D721Med (cell line): ENCODE results near the gene OGN.
A peak's percentile ranks its signal among the peaks of the same experiment; 100 is the strongest.

Source experiments
- DNase-seq: peaks from one replicate; pipeline ENCODE4 v3.0.0; 2011; ENCODE audit warnings: low spot score; ENCODE audit not compliant: insufficient read length
- FAIRE-seq: peaks from 2 replicates; lab custom pipeline; 2011; peaks lifted over from hg19 to GRCh38; lab: Jason Lieb, UNC
- TF ChIP-seq, protein P1 (sequence below): IDR thresholded peaks from 2 replicates; pipeline ENCODE4 v1.5.1; 2012; ENCODE audit warnings: mild to moderate bottlenecking, control low read depth; ENCODE audit not compliant: insufficient read depth; ENCODE audit errors: missing control alignments

The OGN gene

DNA sequence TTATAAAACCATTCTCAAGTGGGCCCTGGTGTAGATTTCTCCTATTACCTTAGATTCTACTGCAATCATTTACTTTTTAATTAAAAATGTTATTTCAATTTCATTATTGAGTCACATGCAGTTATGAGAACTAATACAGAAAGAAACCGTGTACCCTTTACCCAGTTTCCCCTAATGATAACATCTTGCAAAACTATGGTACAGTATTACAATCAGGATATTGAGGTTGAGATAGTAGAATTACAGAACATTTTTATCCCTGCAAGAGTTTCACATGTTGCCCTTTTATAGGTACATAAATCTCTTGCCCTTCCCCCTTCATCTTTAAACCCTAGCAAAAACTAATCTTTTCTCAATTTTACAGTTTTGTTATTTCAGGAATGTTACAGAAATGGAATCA lies 30.9 kb upstream of the OGN start:
- DNase-seq (no peak), FAIRE-seq (no peak)
- TF ChIP-seq, protein P1, sequence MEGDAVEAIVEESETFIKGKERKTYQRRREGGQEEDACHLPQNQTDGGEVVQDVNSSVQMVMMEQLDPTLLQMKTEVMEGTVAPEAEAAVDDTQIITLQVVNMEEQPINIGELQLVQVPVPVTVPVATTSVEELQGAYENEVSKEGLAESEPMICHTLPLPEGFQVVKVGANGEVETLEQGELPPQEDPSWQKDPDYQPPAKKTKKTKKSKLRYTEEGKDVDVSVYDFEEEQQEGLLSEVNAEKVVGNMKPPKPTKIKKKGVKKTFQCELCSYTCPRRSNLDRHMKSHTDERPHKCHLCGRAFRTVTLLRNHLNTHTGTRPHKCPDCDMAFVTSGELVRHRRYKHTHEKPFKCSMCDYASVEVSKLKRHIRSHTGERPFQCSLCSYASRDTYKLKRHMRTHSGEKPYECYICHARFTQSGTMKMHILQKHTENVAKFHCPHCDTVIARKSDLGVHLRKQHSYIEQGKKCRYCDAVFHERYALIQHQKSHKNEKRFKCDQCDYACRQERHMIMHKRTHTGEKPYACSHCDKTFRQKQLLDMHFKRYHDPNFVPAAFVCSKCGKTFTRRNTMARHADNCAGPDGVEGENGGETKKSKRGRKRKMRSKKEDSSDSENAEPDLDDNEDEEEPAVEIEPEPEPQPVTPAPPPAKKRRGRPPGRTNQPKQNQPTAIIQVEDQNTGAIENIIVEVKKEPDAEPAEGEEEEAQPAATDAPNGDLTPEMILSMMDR: no peak

DNA sequence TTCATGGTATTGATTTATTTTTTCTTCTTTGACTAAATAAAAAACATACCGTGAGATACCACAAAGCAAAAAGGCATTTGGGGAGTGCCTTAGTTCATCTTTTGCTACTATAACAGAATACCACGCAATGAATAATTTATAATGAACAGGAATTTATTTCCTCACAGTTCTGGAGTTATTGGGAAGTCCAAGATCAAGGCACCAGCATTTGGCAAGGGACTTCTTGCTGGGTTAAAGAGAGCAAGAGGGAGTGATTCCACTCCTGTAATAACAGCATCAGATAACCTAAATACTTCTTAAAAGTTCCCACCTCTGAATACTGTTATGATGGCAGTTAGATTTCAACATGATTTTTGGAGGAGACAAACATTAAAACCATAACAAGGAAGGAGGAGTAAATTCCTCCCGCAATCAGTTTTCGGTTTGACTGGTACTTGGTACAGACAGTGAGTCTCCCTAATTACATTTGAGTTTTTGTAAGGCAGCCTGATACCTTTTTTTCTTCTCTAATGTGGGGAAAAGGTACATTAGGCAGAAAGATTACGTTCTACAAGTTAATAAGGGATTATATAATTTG lies 28.7 kb upstream of the OGN start:
- no peak for FAIRE-seq
- TF ChIP-seq, protein P1: no peak
- DNase-seq: no peak

DNA sequence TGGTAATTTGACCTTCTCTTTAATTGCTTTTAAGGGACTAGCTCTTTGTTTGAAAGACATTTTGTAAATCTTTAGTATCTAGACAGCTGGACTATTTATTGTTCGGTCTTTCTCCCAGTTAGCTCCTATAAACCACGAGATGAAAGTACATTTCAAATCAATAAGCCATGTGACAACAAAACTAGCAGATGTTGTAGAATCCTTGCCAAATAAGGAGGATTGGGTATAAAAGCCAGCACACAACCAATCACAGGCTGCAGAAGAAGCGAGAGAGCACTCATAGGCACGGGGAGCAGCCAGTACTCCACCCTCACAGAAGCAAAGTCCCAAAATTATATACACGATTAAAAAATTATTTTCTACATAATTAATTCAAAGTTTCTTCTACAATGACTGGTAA lies 28.0 kb upstream of the OGN start:
- FAIRE-seq: no peak
- no peak for DNase-seq
- TF ChIP-seq, protein P1: no peak

DNA sequence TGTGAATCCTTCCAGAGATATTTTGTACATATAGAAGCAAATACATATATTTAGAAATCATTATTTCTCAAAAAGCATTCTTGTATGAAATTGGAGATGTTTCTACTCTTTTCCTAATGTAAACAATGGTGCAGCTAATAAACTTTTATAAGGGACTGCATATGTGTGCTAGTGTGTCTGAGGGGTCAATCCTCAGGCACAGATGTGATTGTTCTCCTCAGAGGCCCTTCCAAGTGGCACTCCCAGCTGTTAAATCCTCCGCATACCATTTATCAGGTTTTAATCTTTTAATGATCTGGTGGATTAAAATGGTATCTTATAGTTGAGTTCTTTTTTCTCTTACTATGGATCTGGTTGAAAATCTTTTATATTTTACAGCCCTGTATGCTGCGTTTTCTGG lies 25.5 kb upstream of the OGN start:
- FAIRE-seq (no peak), DNase-seq (peak; percentile 29)
- TF ChIP-seq, protein P1: no peak

DNA sequence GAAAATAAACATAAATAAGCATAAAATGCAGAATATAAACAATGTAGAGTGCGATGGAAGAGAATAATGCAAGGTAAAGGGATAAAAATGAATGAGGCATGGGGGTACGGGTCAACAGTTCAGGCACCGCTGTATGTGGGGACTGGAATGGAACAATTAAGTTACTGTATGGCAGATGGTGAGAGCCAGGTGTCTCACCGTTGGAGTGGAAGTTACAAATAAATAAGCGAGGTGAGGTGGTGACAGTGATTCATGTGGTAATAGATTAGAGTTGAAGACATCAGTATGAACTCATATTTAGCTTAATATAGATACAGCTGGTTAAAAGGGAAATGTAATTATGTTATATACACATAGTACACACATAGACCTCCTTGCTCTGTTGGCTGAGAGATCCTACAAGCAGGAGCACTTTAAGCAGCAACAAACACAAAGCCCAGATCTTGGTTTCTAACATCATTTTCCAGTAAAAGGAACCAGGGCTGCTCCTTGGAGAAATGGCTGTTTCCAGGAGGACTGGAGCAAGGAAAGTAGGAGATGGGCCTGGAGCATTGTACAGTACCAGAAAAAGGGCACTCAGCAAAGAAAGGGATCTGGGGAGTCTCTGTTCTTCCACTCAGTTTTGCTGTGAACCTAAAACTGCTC lies 22.2 kb upstream of the OGN start:
- DNase-seq (no peak), FAIRE-seq (no peak)
- TF ChIP-seq, protein P1: no peak

DNA sequence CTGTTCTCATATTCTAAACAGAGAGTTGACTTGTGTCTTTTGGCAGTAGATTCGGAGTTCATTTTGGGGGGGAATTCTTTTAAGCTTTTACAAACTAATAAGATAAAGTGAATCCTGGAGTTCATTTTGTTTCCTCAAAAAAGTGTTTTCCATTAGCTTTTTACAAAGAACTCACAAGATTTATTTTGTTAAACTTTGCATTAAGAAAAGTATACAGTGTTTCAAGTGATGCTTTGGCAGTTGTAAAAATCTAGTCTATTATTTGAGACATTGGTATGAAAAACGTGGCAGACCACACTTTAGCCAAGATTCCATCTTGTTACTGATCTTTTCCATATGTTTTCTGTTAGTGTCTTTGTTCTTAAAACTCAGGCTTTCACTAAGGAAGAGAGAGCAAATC lies 21.1 kb upstream of the OGN start:
- TF ChIP-seq, protein P1: no peak
- FAIRE-seq (no peak), DNase-seq (no peak)

DNA sequence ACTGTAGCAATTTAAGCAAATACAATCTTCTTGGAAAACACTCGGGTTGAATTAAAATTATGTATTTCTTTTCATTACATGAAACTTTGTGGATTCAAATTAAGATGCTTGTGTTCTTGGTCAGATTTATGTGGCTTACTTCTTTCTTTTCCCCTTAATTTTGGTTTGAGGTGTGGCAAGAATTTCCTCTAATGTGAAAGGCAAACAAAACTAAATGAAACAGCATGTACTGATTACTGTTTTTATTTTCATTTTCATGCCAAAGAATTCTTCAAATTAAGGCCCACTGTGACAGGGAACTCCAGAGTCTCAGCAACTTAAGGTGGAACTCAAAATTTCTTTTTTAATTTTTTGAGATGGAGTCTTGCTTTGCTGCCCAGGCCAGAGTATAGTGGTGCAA lies 20.0 kb upstream of the OGN start, which contains the start of gene OMD:
Gene OMD (minus strand): TSS at position 132 of the 400 bp plus-strand sequence. CDS start 6,913 bp downstream, outside the sequence.
- FAIRE-seq (no peak), DNase-seq (no peak)
- TF ChIP-seq, protein P1: no peak
